ENCODE data around the gene EBI3.
"Not testable (repeated sequence)": the region's sequence is repeated elsewhere in the genome, so short reads cannot be mapped to it uniquely, and the experiment has no call there.

Gene EBI3

DNA sequence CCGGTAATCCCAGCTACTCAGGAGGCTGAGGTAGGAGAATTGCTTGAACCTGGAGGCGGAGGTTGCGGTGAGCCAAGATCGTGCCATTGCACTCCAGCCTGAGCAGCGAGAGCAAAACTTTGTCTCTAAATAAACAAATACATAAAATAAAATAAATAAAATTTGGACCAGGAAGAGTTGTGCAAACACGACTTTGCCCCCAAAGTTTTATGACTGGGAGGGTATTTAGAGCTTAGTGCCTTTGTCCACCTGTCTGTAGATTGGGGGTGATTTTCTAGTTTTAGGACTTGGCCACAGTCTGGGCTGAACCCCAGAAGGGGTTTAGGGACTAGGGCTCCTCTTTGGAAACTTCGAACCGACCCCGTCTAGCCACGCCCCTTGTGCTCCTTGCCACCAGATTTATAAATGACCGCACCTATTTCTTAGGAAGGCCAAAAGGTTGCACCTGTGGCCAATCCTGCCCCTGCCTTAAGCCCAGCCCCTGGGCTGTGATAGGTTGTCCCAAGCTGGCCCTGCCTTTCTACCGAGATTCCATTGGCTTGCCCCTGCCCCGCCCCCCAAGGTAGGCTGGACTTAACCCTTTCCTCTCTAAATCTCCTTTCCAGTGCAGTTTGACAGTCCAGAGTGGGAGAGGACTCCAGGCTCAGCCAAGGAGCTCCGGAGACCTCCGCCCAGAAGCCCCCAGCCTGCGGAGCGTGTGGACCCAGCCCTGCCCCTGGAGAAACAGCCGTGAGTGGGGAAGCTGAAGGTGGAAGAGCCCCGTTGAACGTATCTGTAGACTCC is 55.0 kb downstream of the EBI3 start:
- TF ChIP-seq, protein P1, sequence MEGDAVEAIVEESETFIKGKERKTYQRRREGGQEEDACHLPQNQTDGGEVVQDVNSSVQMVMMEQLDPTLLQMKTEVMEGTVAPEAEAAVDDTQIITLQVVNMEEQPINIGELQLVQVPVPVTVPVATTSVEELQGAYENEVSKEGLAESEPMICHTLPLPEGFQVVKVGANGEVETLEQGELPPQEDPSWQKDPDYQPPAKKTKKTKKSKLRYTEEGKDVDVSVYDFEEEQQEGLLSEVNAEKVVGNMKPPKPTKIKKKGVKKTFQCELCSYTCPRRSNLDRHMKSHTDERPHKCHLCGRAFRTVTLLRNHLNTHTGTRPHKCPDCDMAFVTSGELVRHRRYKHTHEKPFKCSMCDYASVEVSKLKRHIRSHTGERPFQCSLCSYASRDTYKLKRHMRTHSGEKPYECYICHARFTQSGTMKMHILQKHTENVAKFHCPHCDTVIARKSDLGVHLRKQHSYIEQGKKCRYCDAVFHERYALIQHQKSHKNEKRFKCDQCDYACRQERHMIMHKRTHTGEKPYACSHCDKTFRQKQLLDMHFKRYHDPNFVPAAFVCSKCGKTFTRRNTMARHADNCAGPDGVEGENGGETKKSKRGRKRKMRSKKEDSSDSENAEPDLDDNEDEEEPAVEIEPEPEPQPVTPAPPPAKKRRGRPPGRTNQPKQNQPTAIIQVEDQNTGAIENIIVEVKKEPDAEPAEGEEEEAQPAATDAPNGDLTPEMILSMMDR (IDR thresholded peaks at IDR 0.05; ENCODE audit: low read depth, low read length, missing control alignments): no peak
- H3K4me3 ChIP-seq (replicated peaks; ENCODE audit: low read depth, low read length): no peak overlapping the region
- no peak for DNase-seq (ENCODE audit: extremely low read depth, low read depth)

- no peak for DNase-seq (ENCODE audit: extremely low read depth, low read depth)
- H3K4me3 ChIP-seq (replicated peaks; ENCODE audit: low read depth, low read length): no peak overlapping the region
- TF ChIP-seq, protein P1 (IDR thresholded peaks at IDR 0.05; ENCODE audit: low read depth, low read length, missing control alignments): no peak
Observed at GRCh38 chr19:4284974-4285373, 55.7 kb downstream of the EBI3 start.

GRCh38 chr19:4286141-4286540 is 56.8 kb downstream of the EBI3 start:
- not testable (repeated sequence) for H3K4me3 ChIP-seq (replicated peaks; ENCODE audit: low read depth, low read length); DNase-seq (ENCODE audit: extremely low read depth, low read depth)
